SH-SY5Y (cell line): ENCODE measurements around the gene IMMP2L.

Experiments
- GATA2 ChIP-seq: IDR thresholded peaks from 2 replicates; pipeline ENCODE4 v1.6.1; 2011; ENCODE audit warnings: mild to moderate bottlenecking, low read depth, low read length
- GATA3 ChIP-seq: IDR thresholded peaks from 2 replicates; pipeline ENCODE4 v1.6.1; 2011; ENCODE audit warnings: low read depth, mild to moderate bottlenecking, low read length, moderate library complexity

- TF ChIP-seq GATA3 (no peak; the same call in 1 of the 2 replicates), GATA2 (no peak)
These were observed 25.2 kb upstream of the IMMP2L start for GRCh38 chr7:111587410-111588064.
